GM19438 (cell line): ENCODE measurements around the gene NR5A1.

Source experiments
- ATAC-seq: cut with Tn5 transposase; IDR thresholded peaks from one replicate; pipeline ENCODE4 v1.9.1; 2021; ENCODE audit warnings: low read depth; ENCODE audit not compliant: unreplicated experiment

Gene NR5A1

GRCh38 chr9:124500028-124500795, 7.0 kb downstream of the NR5A1 start:
- no peak for ATAC-seq

- ATAC-seq, result no peak
Measured at GRCh38 chr9:124499216-124499615, 8.0 kb downstream of the NR5A1 start.

GRCh38 chr9:124498499-124499146, 8.6 kb downstream of the NR5A1 start:
- no peak for ATAC-seq

GRCh38 chr9:124498040-124498439, 9.2 kb downstream of the NR5A1 start:
- no peak for ATAC-seq

GRCh38 chr9:124497441-124497840, 9.8 kb downstream of the NR5A1 start:
- ATAC-seq, result no peak

- no peak for ATAC-seq
Measured at GRCh38 chr9:124496463-124496862, 10.7 kb downstream of the NR5A1 start.

- no peak for ATAC-seq
Measured at GRCh38 chr9:124496075-124496449, 11.1 kb downstream of the NR5A1 start.

- no peak for ATAC-seq
Measured at GRCh38 chr9:124495126-124496074, 11.8 kb downstream of the NR5A1 start.

GRCh38 chr9:124493794-124494479, 13.3 kb downstream of the NR5A1 start:
- ATAC-seq, result no peak

- ATAC-seq, result no peak
Measured at GRCh38 chr9:124493218-124493617, 14.0 kb downstream of the NR5A1 start.

- no peak for ATAC-seq
Measured at GRCh38 chr9:124492818-124493217, 14.4 kb downstream of the NR5A1 start.

- no peak for ATAC-seq
Measured at GRCh38 chr9:124491049-124491975, 15.9 kb downstream of the NR5A1 start.

- ATAC-seq, result no peak
Measured at GRCh38 chr9:124490004-124490403, 17.2 kb downstream of the NR5A1 start.

- ATAC-seq, result no peak
Measured at GRCh38 chr9:124489222-124489621, 18.0 kb downstream of the NR5A1 start.

- ATAC-seq, result no peak
Measured at GRCh38 chr9:124488641-124489210, 18.5 kb downstream of the NR5A1 start.

- ATAC-seq, result no peak
Measured at GRCh38 chr9:124487260-124488182, 19.7 kb downstream of the NR5A1 start.

- no peak for ATAC-seq
Measured at GRCh38 chr9:124486778-124487259, 20.4 kb downstream of the NR5A1 start.

GRCh38 chr9:124485936-124486335, 21.3 kb downstream of the NR5A1 start:
- ATAC-seq, result no peak
